Activated naive CD8-positive, alpha-beta T cell treated with anti-CD3 and anti-CD28 coated beads, Interleukin-2, amount 10 ng/mL, durations not matched to agents 7 days and 5 days (primary cell): Measurements from ENCODE around the gene SLC6A8. TPM values are rescaled to one million over a fixed set of nuclear protein-coding genes. Genes with fewer than 3 reads are reported as not detected.
"Not testable (repeated sequence)": the region's sequence is repeated elsewhere in the genome, so short reads cannot be mapped to it uniquely, and the experiment has no call there.

ENCODE experiments used
- ATAC-seq: fragments of 150-1000 bp; cut with Tn5 transposase; one replicate; pipeline ENCODE4 v1.10.0; 2021; ENCODE audit warnings: low read depth, moderate library complexity
- POLR2A ChIA-PET: fragments of 350-600 bp; sonication (Branson Sonifier 250); formaldehyde crosslinking; loops from one replicate; lab custom pipeline; 2021; ENCODE audit warnings: antibody characterized with exemption; lab: Charles Lee
- DNase-seq: peaks from one replicate; pipeline ENCODE4 v3.0.0; 2021
- H3K27ac Mint-ChIP-seq: one replicate; pipeline ENCODE4 v1.8.0; 2022; ENCODE audit warnings: mild to moderate bottlenecking, mixed read lengths
- H3K27me3 Mint-ChIP-seq: one replicate; pipeline ENCODE4 v1.8.0; 2022; ENCODE audit warnings: mild to moderate bottlenecking, moderate library complexity, mixed read lengths
- H3K36me3 Mint-ChIP-seq: one replicate; pipeline ENCODE4 v1.8.0; 2021; ENCODE audit warnings: mild to moderate bottlenecking, mixed read lengths
- H3K4me1 Mint-ChIP-seq: one replicate; pipeline ENCODE4 v1.8.0; 2021; ENCODE audit warnings: mixed read lengths
- H3K4me3 Mint-ChIP-seq: one replicate; pipeline ENCODE4 v1.8.0; 2022; ENCODE audit warnings: mild to moderate bottlenecking, moderate library complexity, mixed read lengths
- H3K9me3 Mint-ChIP-seq: one replicate; pipeline ENCODE4 v1.8.0; 2021; ENCODE audit warnings: mixed read lengths
- total RNA-seq, 2 experiments: library from RNA; stranded (reverse); gene quantifications; one replicate each; pipeline ENCODE4 v1.2.3, GENCODE V29; 2021

SLC6A8 gene
- total RNA-seq, 2 experiments from 2014 or later: 1.7 to 1.9 TPM

GRCh38 chrX:153672531-153673427 lies 14.9 kb upstream of the SLC6A8 start:
- H3K9me3 Mint-ChIP-seq: no peaks in the 10 kb centered on the region
- H3K4me3 Mint-ChIP-seq: no peak overlapping the region
- peaks cover 29% of the 10 kb centered on the region for H3K27me3 Mint-ChIP-seq
- H3K4me1 Mint-ChIP-seq: peaks cover 3% of the 10 kb centered on the region
- POLR2A ChIA-PET: no interaction called here
- ATAC-seq (no peak), DNase-seq (peak; percentile 25)
- no peaks in the 10 kb centered on the region for H3K36me3 Mint-ChIP-seq
- H3K27ac Mint-ChIP-seq: no peak overlapping the region

DNA sequence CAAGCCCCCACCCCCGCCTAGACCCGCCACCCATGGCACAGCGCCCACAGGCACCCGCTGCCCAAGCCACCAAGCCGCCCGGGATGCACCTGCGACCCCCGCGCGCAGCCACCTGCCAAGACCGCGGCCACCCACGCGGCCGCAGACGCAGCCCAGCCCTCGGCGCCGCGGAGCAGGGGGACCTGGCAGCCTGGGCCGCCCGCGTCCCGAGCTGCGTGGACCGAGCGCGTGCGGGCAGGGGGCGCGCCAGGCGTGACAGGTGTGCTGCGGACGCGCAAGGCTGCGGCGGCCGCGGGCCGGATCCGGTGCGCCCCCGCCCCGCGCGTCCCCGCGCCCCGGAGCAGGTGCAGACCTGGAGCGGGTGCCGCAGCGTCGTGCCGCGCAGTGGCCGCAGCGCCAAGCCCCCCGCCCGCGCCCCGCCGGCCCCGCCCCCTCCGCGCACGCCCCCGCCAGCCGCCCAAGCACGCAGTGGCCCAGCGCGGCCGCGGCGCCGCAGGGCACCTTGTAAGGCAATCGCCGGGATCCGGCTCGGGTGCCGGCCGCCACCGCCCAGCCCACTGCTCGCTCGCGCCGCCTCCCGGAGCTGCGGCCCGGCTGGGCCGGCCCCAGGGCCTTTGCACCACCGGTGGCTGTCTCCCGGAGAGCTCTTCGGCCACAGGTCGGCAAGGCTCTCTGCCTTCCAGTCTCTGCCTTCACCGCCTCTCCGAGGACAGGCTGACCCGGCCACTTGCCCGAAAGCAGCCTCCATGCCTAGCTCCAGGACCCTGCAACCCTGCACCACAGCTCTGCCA lies 14.1 kb upstream of the SLC6A8 start, which contains the start of gene PNCK:
TSS of gene PNCK (minus strand) at position 386 of the 791 bp plus-strand sequence. CDS start 737 bp downstream, outside the sequence.
- Mint-ChIP-seq H3K4me3 (peak within 1 kb of the TSS; percentile 52), H3K9me3 (no peaks in the 10 kb centered on the region), H3K4me1 (peaks cover 1% of the 10 kb centered on the region), H3K36me3 (no peaks in the 10 kb centered on the region), H3K27ac (no peak within 1 kb of the TSS), H3K27me3 (peaks cover 29% of the 10 kb centered on the region)
- ATAC-seq (no peak), DNase-seq (no peak)
- POLR2A ChIA-PET: no interaction called here

GRCh38 chrX:153674219-153674851 lies 13.4 kb upstream of the SLC6A8 start:
- Mint-ChIP-seq H3K27me3 (peaks cover 29% of the 10 kb centered on the region), H3K4me1 (peaks cover 1% of the 10 kb centered on the region), H3K27ac (no peak overlapping the region), H3K9me3 (no peaks in the 10 kb centered on the region), H3K36me3 (no peaks in the 10 kb centered on the region), H3K4me3 (peak overlapping the region; percentile 52)
- DNase-seq (no peak), ATAC-seq (no peak)
- POLR2A ChIA-PET: no interaction called here

DNA sequence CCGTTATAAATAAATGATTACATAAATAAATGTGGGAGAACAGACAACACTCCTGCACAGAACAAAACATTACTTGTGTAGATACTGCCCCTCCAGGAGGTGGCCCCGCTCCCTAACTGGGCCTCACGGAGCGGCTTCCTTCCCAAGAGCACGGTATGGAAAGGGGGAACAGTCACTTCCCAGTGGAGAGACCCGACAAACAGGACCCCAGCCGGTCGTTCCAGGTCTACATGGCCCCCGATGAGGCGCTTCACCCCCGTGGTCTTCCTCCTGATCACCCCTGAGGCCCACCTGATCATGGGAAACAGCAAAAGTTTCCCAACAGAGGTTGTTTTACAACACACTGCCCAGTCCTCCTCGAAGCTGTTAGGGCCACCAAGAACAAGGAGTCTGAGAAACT lies 6.6 kb upstream of the SLC6A8 start:
- peak; percentile 6 for DNase-seq
- Mint-ChIP-seq H3K4me3 (no peak overlapping the region), H3K9me3 (no peaks in the 10 kb centered on the region), H3K27me3 (peaks cover 10% of the 10 kb centered on the region), H3K36me3 (no peaks in the 10 kb centered on the region), H3K27ac (no peak overlapping the region), H3K4me1 (no peaks in the 10 kb centered on the region)
- ATAC-seq: no peak
- POLR2A ChIA-PET: no interaction called here

DNA sequence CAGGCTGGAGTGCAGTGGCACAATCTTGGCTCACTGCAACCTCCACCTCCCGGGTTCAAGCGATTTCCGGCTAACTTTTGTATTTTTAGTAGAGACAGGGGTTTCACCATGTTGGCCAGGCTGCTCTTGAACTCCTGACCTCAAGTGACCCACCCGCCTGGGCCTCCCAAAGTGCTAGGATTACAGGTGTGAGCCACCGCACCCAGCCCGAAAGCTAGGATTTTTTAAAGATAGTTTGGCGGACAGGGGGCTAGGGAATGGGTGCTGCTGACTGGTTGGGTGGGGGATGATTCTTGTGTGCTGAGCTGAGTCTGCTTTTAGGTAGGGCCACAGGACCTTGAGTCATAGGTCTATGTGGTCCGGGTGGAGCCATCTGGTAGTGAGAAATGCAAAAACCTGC lies 4.2 kb upstream of the SLC6A8 start:
- H3K4me1 Mint-ChIP-seq, H3K36me3 Mint-ChIP-seq, DNase-seq, H3K4me3 Mint-ChIP-seq, POLR2A ChIA-PET, H3K9me3 Mint-ChIP-seq, ATAC-seq, H3K27ac Mint-ChIP-seq: not testable (repeated sequence)
- H3K27me3 Mint-ChIP-seq: peaks cover 14% of the 10 kb centered on the region

DNA sequence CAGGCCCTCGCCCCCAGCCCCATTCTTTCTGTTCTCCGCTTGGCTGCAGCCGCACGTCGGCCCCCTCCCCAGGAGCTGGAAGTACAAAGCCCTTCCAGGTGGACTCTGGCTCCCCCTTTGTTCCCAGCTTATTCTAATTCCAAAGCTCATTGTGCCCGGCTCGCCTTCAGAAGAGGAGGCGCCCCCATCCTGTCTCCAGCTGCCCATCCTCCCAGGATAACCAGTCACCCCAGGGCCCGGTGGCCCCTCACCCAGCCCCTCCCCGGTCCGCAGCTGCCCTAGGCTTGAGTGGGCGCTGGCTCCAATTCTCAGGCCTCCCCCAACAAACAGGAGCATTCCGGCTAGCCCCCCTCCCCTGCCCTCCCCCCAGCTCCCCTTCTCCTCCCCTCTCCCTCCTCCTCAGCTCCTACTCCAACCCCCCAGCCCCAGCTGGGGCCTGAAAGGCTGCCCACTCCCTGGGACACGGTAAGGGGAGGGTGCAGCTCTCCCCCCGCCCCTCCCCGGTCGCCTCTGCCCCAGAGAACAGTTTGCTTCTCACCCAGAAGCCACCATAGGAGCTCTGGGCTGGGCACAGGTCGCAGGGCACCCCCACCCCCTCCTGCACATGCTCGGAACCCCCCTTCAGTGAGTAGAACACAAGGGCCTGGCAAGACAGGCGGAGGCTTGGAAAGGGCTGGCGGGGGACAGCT lies 3.1 kb upstream of the SLC6A8 start:
- DNase-seq: peak; percentile 10
- POLR2A ChIA-PET: no interaction called here
- peaks cover 14% of the 10 kb centered on the region for H3K27me3 Mint-ChIP-seq
- no peak overlapping the region for H3K27ac Mint-ChIP-seq
- ATAC-seq: no peak
- no peaks in the 10 kb centered on the region for H3K9me3 Mint-ChIP-seq
- no peaks in the 10 kb centered on the region for H3K36me3 Mint-ChIP-seq
- H3K4me1 Mint-ChIP-seq: no peaks in the 10 kb centered on the region
- no peak overlapping the region for H3K4me3 Mint-ChIP-seq

- H3K9me3 Mint-ChIP-seq: no peaks in the 10 kb centered on the region
- no peak for DNase-seq
- H3K4me3 Mint-ChIP-seq: no peak overlapping the region
- H3K36me3 Mint-ChIP-seq: no peaks in the 10 kb centered on the region
- H3K27ac Mint-ChIP-seq: no peak overlapping the region
- H3K27me3 Mint-ChIP-seq: peaks cover 12% of the 10 kb centered on the region
- H3K4me1 Mint-ChIP-seq: no peaks in the 10 kb centered on the region
- POLR2A ChIA-PET: no interaction called here
- no peak for ATAC-seq
Observed at GRCh38 chrX:153685156-153685536, 2.6 kb upstream of the SLC6A8 start.

GRCh38 chrX:153685751-153686696 lies 1.7 kb upstream of the SLC6A8 start:
- no peaks in the 10 kb centered on the region for H3K9me3 Mint-ChIP-seq
- no peak overlapping the region for H3K4me3 Mint-ChIP-seq
- peaks cover 10% of the 10 kb centered on the region for H3K27me3 Mint-ChIP-seq
- POLR2A ChIA-PET: no interaction called here
- H3K27ac Mint-ChIP-seq: no peak overlapping the region
- no peak for ATAC-seq
- no peaks in the 10 kb centered on the region for H3K4me1 Mint-ChIP-seq
- no peak for DNase-seq
- no peaks in the 10 kb centered on the region for H3K36me3 Mint-ChIP-seq

GRCh38 chrX:153686711-153687110 lies 1.0 kb upstream of the SLC6A8 start:
- no peaks in the 10 kb centered on the region for H3K9me3 Mint-ChIP-seq
- no peak overlapping the region for H3K4me3 Mint-ChIP-seq
- H3K36me3 Mint-ChIP-seq: no peaks in the 10 kb centered on the region

DNA sequence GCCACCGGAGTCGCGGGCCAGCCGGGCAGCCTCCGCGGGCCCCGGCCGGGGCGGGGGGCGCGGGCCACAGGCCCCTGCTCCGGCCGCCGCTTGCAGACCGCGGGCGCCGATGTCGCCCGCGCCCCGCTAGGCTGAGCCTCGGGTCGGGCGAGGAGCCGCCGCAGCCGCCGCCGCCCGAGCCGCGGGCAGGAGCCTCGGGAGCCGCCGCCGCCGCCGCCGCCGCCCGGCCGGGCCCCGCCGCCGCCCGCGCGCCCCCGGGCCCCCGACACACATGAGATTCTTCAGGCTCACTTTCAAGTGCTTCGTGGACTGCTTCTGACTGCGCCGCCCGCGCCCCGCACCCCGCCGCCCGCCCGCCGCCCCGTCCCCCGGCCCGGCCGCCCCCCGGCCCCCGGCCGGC lies 345 bp downstream of the SLC6A8 start:
- Mint-ChIP-seq H3K36me3 (no peaks in the 10 kb centered on the region), H3K27me3 (peaks cover 10% of the 10 kb centered on the region), H3K4me1 (no peaks in the 10 kb centered on the region), H3K4me3 (no peak overlapping the region), H3K27ac (no peak overlapping the region), H3K9me3 (no peaks in the 10 kb centered on the region)
- ATAC-seq: no peak
- POLR2A ChIA-PET: no interaction called here
- DNase-seq: no peak

More at GRCh38 chrX:153686711-153687110, 1.0 kb upstream of the SLC6A8 start:
- DNase-seq: no peak
- Mint-ChIP-seq H3K27me3 (peaks cover 10% of the 10 kb centered on the region), H3K4me1 (no peaks in the 10 kb centered on the region), H3K27ac (no peak overlapping the region)
- POLR2A ChIA-PET: no interaction called here
- ATAC-seq: no peak

DNA sequence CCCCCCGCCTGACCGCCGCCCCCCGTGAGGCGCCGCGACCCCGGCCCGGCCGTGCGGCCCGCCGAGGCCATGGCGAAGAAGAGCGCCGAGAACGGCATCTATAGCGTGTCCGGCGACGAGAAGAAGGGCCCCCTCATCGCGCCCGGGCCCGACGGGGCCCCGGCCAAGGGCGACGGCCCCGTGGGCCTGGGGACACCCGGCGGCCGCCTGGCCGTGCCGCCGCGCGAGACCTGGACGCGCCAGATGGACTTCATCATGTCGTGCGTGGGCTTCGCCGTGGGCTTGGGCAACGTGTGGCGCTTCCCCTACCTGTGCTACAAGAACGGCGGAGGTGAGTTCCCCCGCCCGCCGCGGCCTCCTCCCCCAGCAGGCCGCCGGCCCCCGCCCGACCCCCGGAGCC lies 780 bp downstream of the SLC6A8 start:
- Mint-ChIP-seq H3K27ac (no peak overlapping the region), H3K4me1 (no peaks in the 10 kb centered on the region), H3K4me3 (no peak overlapping the region), H3K9me3 (no peaks in the 10 kb centered on the region), H3K36me3 (no peaks in the 10 kb centered on the region), H3K27me3 (peaks cover 9% of the 10 kb centered on the region)
- no peak for DNase-seq
- ATAC-seq: no peak
- POLR2A ChIA-PET: no interaction called here

GRCh38 chrX:153688911-153689590 lies 1.3 kb downstream of the SLC6A8 start:
- DNase-seq: no peak
- H3K27ac Mint-ChIP-seq: no peak overlapping the region
- H3K36me3 Mint-ChIP-seq: no peaks in the 10 kb centered on the region
- no peaks in the 10 kb centered on the region for H3K9me3 Mint-ChIP-seq
- H3K4me3 Mint-ChIP-seq: no peak overlapping the region
- H3K4me1 Mint-ChIP-seq: no peaks in the 10 kb centered on the region
- peaks cover 5% of the 10 kb centered on the region for H3K27me3 Mint-ChIP-seq
- POLR2A ChIA-PET: no interaction called here
- no peak for ATAC-seq
